HG03432 (cell line): ENCODE results near the gene CHD9.
"Not testable (repeated sequence)": the region's sequence is repeated elsewhere in the genome, so short reads cannot be mapped to it uniquely, and the experiment has no call there.

Experiments used
- ATAC-seq: cut with Tn5 transposase; IDR thresholded peaks from one replicate; pipeline ENCODE4 v1.9.1; 2021; ENCODE audit warnings: mild to moderate bottlenecking, moderate library complexity; ENCODE audit not compliant: unreplicated experiment

CHD9 gene

GRCh38 chr16:53261276-53261675 is 206.5 kb downstream of the CHD9 start:
- ATAC-seq: no peak

- no peak for ATAC-seq
Observed at GRCh38 chr16:53262645-53263044, 207.9 kb downstream of the CHD9 start.

GRCh38 chr16:53266156-53266555 is 211.4 kb downstream of the CHD9 start:
- no peak for ATAC-seq

GRCh38 chr16:53278498-53278897 is 223.7 kb downstream of the CHD9 start:
- not testable (repeated sequence) for ATAC-seq

GRCh38 chr16:53281280-53281679 is 226.5 kb downstream of the CHD9 start:
- no peak for ATAC-seq

GRCh38 chr16:53281859-53282258 is 227.1 kb downstream of the CHD9 start:
- no peak for ATAC-seq

GRCh38 chr16:53282328-53282727 is 227.5 kb downstream of the CHD9 start:
- no peak for ATAC-seq

GRCh38 chr16:53282975-53283946 is 228.5 kb downstream of the CHD9 start:
- no peak for ATAC-seq

GRCh38 chr16:53285236-53285635 is 230.4 kb downstream of the CHD9 start:
- ATAC-seq: no peak

GRCh38 chr16:53290520-53290919 is 235.7 kb downstream of the CHD9 start:
- ATAC-seq: no peak

- no peak for ATAC-seq
Observed at GRCh38 chr16:53291757-53292392, 237.1 kb downstream of the CHD9 start.

GRCh38 chr16:53297477-53297876 is 242.7 kb downstream of the CHD9 start:
- ATAC-seq: no peak

GRCh38 chr16:53304334-53304733 is 249.5 kb downstream of the CHD9 start:
- ATAC-seq: no peak

GRCh38 chr16:53305743-53306142 is 251.0 kb downstream of the CHD9 start:
- no peak for ATAC-seq

GRCh38 chr16:53309457-53309856 is 254.7 kb downstream of the CHD9 start:
- no peak for ATAC-seq

GRCh38 chr16:53320992-53321391 is 266.2 kb downstream of the CHD9 start:
- ATAC-seq: no peak

GRCh38 chr16:53323924-53324323 is 269.1 kb downstream of the CHD9 start:
- no peak for ATAC-seq

GRCh38 chr16:53330991-53331390 is 276.2 kb downstream of the CHD9 start:
- ATAC-seq: not testable (repeated sequence)

- no peak for ATAC-seq
Observed at GRCh38 chr16:53334581-53334980, 279.8 kb downstream of the CHD9 start.

- ATAC-seq: no peak
Observed at GRCh38 chr16:53337294-53337693, 282.5 kb downstream of the CHD9 start.

GRCh38 chr16:53341792-53342191 is 287.0 kb downstream of the CHD9 start:
- no peak for ATAC-seq

- ATAC-seq: no peak
Observed at GRCh38 chr16:53355064-53355463, 300.3 kb downstream of the CHD9 start.
